ENCODE data around the gene TTC13.

The TTC13 gene

DNA sequence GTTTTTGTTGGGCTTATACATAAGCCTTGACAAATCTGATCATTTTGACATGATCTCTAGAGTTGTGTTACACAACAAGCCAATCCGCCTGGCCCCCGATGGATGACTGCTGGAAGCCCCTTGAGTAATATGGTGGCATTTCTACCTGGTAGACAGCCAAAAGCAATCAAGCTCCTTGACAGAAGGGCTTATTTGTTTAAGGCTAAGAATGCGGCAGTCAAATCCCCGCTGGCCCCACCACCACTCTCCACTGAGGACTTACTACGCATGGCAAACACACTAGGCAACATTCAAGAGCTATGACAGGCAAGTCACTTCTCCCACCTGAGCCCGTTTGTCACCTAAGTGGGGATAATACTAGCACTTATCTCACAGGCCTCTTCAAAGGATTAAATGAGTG, 77.0 kb downstream of the TTC13 start:
- DNase-seq: no peak

DNA sequence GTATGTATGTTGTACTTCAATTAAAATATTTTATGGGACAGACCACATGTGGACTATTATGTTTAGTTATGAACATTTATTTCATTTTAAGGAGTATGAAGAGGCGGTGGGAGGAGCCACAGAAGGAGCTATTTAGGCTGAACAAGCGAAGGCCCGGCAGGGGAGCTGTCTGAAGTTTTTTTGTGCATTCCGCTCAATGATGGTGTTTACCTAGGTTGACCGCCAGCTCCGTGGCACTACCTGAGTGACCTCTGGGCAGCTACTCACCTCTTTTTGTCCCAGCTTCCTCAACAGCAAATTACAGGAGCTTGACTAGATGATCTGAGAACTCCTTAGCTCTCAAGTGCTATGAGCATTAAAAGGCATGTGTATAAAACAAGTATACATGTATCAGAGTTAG, 77.7 kb downstream of the TTC13 start:
- DNase-seq: no peak

DNA sequence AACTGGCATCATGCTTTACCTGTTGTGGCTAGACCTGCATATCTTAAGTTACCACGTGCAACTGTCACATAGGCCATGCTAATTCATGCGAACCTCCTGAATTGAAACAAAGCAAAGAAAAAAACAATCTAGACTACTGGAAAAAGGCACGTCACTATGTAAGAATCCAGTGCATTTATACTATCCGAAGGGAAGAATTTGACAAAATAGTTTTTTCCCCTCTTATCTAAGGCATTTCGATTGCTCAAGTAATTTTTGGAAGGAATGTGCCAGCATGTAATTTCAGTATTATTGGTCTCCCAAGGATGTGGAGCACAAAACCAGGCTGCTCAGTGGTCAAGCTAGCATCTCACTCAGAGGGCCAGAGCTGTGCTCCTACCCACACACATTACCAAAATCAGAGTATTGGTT, 78.8 kb downstream of the TTC13 start:
- no peak for DNase-seq

DNA sequence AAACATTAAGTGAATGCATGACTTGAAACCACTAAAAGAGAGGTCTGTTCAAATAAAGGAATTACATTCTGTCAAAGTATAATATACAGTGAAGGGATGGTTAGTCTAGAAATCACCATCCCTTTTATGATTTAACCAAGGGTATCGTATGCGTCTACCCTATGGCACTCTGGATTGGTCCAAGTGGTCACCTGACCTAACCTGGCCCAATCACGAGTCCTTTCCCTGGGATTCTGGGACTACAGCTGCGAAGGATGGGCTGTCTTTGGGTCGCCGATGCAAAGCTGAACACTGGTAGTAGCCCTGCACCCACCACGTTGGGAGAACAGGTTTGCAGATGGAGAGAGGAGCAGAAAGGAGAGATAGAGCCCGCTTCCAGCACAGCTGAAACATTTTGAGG, 79.9 kb downstream of the TTC13 start:
- no peak for DNase-seq

DNA sequence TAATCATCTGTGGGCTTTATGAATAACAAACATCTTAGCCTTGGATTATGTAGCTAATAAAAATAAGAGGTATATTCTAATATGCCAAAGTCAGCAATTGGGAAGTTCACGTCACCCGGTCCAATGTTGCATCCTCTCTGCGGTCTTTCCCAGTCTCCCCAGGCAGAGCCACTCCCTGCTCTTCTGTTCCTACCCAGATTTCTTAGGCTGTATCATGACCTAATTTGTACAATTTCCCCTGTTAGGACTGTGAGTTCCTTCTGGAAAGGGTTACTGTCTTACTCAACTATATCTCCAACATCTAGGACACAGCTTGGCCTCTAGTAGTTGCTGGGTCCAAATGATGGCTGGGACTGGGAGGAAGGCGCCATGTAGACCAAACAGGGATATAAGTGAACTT, 80.5 kb downstream of the TTC13 start:
- no peak for DNase-seq

DNA sequence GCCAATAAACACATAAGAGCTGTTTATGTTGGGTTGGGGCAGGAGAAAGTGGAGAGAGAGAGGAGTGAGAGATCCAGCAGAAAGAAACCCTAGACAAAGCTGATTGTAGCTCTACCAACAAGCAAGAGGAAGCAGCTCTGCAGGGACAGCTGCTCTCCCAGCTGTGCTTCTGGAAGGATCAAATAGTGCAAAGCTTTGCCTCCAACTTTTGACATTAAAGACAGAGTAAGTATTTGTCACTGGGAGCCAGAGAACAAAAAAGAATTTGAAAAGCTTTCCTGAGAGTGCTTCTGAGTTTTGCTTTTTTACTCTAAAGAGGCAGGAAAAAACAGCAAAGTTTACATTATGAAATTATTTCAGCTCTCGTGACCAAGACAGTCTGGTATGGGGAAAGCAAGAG, 81.9 kb downstream of the TTC13 start:
- no peak for DNase-seq

DNA sequence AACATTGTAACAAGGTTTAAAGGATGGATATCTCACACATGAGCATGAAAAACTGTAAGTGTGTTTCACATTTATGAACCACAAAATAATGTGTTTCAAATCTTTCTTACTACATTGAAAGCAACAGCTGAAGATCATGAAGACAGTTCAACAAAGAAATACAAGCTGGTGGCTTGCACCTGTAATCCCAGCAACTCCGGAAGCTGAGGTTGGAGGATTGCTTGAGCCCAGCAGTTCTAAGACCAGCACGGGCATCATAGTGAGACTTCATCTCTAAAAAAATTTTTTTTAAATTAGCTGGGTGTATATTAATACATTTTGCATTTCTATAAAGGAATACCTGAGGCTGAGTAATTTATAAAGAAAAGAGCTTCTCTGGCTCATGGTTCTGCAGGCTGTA, 83.2 kb downstream of the TTC13 start:
- DNase-seq: no peak

DNA sequence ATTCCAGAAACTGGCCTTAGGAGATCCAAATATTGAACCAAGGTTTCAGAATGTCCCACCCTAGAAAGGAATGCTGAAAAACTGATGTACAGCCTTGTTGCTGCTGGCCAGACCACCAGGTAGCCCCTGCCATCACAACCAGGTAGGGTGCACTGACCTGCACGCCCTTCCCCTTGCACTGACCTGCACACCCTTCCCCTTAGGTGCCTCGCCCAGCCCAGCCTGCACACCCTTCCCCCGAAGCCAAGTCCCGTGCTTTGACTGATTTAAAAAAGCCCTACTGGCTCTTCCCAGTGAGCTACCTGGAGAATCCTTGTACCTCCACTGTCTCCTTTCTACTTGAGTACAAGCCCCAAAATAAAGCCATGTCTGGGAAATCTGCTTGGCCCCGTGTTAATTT, 84.0 kb downstream of the TTC13 start:
- DNase-seq: no peak

DNA sequence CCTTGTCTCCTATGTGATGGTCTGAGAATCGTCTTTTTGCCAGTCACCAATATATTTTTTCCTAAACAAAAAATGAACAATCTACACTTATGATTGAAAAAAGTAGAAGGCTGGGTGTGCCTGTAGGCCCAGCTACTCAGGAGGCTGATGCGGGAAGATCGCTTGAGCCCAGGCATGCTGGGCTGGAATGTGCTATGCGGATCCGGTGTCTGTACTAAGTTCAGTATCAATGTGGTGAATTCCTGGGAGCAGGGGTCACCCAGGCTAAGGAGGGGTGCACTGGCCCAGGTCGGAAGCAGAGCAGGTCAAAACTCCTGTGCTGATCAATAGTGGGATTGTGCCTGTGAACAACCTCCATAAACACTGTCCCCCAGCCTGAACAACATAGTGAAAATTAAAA, 84.6 kb downstream of the TTC13 start:
- no peak for DNase-seq

DNA sequence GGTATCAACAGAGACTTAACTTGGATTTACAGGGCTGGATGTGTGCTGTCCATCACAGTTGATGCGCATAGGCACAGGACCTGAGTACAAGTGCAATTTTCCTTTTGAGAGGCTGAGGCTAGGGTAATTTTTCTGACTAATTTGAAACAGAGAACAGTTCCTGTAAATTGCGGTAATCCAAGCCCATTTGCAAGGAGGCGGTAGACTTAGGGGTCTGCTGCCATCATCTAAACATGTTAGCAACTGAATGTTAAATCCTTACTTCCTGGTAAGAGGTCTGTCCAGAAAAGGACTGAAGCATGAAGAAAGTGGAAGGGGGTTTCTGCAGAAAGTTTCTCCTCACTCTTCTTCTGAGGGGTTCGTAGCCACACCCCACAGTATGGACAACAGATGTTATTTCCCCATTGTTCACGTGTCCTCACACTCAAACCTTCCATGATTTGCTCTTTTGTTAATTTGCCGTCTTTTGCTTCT, 86.6 kb downstream of the TTC13 start:
- DNase-seq: no peak

DNA sequence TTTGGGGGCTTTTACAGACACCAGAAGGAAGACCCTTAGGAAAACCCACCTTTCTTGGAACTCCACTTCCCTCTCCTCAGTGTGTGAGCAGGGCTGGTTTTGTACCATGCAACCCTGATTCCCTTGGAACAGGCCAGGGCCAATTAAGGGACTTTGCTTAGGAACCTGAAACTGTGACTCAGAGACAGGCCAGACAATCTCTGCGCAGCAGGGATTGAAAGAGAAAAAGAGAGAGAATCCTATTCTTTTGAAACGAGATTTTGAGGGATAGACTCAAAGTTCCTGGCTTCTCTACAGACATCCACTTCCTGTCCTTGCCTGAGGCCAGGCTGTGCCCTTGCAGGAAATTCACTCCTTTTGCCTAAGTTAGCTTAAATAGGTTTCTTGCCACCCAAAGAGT, 87.2 kb downstream of the TTC13 start:
- peak; percentile 26 for DNase-seq

DNA sequence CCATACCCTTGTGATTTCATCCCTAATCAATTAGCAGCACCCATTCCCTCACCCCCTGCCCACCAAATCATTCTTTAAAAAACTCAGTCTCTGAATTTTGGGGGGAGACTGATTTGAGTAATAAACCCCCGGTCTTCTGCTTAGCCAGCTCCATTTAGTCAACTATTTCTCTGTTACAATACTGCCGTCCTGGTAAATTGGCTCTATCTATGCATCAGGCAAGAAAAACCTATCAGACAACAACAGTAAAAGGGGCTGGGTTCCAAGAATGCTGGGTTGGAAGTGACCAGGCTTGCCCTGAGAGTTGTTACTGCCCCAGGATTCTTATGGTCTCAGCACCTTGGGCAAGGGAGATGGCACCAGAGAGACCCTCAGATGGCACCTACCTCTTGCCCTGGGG, 94.0 kb downstream of the TTC13 start:
- DNase-seq: no peak

DNA sequence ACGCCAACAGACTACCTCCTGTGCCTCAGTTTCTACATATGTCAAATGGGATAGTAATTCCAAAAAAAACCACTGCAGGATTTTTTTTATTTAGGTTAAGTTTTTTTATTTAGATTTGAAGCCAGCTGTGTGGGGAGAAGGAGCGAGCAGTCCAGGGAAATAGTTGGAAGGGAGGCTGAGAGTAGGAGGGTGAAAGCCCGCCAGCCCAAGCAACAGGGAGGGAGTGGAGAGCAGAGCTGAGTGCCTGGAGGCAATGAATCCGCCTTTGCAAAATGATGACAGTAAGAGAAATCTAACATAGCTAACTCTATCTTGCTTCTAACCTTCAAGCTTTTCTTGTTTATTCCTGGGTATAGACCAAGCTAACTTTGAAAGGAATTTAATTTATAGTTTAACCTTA, 94.7 kb downstream of the TTC13 start:
- DNase-seq: no peak

DNA sequence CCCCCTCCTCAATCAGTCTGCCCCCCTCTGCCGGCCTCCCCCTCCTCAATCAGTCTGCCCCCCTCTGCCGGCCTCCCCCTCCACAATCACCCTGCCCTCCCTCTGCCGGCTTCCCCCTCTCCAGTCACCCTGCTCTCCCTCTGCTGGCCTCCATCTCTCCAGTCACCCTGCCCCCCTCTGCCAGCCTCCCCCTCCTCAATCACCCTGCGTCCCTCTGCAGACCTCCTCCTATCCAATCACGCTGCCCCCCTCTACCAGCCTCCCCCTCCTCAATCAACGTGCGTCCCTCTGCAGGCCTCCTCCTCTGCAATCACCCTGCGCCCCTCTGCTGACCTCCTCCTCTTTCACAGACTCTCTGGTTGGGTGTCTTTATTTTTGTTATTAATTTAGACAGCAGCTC, 98.9 kb downstream of the TTC13 start:
- no peak for DNase-seq

DNA sequence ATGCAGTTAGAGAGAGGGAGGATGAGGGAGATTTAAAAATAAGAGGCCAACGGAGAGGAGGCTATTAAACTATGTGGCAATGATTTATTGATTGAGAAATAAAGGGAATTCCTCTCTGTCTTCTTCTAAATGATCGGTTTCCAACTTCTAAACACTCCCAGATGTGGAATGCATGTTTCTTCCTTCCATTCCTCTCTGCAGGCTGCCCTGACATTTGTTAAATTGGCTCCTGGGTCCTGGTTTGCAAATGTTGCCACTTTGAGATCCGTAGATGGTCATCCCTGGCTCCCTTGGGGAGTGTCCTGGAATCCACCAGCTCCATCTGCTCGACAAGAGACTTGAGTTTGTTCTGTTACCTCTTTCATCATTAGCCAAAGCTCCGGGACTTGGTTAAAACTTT, 100.1 kb downstream of the TTC13 start:
- DNase-seq: no peak

DNA sequence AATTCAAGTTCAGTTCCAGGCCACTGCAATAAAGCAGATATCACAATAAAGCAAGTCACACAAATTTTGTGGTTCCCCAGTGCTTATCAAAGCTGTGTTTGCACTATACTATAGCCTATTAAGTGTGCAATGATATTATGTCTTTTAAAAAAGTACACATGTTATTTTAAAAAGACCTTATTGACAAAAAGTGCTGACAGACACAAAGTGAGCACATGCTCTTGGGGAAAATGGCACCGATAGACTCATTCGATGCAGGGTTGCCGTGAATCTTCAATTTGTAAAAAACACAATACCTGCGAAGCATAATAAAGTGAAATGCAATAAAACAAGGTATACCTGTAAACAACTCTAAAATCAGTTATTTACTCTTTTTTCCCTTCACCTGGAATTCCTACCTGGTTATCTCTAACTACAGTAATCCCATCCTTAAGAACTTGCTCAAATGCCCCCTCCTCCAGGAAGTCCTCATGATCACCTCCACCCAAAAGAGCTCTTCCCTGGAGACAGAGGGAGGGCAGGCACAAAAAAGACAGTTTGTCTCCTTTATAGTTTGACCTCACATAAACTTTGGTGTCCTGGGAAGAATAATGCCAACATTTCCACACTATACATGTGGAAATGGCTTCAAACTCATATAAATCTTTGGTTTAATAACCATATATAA, 100.6 kb downstream of the TTC13 start:
- DNase-seq: no peak

DNA sequence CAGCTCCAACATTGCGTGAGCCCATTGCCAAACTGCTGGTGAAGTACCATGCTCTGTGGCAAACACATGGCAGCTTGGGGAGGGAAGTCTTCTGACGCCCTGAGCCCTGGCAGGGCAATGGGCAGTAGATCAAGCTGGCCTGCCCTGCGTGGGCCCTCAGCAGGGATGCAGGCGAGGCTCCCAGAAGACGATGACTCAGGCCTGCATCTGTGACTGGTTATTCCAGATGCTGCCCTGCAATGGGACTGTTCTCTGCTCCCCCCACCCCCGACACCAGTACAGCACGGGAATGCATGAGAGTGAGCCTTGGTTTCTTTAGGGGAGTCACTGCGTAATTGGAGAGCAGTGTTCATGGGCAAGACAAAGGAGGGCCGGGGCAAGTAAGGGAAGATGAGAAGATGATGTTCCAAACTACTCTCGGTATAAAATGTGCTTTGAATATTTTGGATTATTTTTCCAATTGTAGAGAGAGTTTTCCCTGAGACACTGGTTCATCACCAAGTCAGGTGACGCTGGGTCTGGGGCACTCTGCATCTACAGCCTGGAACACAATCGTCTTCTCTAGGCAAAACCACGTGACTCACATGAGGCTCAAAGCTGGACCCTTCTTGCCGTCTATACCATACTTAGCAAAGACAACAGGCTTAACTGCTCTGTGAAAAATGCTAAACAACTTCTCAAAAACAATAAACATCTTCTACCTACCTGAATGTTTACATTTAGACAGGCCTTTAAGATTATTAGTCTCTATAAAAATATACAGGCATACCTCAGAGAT, 101.3 kb downstream of the TTC13 start:
- DNase-seq: no peak

DNA sequence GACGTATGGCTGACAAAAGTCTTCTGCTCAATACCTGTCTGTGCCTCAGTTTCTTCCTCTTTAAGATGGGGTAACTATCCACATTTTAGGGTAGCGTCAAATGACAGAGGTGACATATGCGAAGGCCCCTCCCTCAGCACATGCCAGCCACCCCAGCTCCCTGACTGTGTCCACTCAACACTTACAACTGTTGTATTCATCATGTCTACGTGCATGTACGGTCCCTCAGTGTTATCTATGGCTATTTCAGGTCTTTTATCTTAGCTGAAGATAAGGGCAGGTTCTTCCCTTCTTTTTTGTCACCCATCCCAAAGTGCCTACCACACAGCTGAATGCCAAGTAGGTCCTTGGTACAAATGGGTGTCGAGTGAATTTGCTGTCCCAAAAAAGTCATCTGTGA, 102.0 kb downstream of the TTC13 start:
- no peak for DNase-seq

DNA sequence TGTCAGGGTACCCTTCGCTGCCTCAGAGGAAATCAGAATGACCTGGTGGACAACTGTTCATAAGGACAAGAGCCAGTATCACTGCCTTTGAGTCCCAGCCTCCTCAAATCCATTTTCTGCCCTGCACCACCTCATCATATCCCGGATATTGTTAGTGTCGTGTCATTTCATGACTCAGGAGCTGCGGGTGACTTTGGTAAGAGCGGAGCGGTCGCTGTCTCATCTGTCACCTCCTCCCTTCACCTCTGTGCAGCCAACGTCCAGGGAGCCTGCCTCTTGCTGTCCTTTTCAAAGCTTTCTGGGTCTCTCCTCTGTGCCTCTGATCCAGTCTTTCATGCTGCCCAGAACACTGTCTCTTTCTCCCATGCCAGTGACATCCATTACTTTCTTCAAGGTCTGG, 103.3 kb downstream of the TTC13 start:
- no peak for DNase-seq

DNA sequence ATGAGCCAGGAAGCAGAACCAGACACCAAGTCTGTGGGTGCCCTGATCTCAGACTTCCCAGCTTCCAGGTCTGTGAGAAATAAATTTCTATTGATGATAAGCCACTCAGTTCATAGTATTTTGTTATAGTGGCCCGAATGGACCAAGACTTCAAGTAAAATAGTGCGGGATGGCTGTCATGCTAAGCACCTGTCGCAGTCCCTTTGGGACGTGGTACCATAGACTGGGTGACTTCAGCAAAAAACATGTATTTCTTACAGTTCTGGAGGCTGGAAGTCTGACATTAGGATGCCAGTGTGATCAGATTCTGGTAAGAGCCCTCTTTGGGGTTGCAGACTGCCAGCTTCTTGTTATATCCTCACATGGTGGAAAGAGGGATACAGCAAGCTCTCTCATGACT, 107.7 kb downstream of the TTC13 start:
- DNase-seq: no peak

DNA sequence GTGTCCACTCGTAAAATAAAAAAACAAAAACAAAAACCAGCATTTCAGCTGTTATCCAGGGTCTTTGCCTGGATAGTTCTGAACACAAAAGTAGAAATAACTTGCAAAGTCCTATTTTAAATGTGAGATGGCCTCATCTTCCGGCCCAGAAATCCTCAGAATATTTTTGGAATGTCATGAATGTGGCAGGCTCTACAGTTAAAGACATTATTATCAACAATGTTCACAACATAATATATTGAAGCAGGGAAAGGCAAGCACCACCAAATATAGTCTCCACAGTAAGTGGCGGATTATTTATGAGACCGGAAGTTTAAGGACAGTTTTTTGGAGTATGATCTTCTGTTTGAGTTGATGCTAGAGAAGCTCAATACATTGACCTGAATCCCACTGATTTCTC, 109.2 kb downstream of the TTC13 start:
- DNase-seq: no peak

DNA sequence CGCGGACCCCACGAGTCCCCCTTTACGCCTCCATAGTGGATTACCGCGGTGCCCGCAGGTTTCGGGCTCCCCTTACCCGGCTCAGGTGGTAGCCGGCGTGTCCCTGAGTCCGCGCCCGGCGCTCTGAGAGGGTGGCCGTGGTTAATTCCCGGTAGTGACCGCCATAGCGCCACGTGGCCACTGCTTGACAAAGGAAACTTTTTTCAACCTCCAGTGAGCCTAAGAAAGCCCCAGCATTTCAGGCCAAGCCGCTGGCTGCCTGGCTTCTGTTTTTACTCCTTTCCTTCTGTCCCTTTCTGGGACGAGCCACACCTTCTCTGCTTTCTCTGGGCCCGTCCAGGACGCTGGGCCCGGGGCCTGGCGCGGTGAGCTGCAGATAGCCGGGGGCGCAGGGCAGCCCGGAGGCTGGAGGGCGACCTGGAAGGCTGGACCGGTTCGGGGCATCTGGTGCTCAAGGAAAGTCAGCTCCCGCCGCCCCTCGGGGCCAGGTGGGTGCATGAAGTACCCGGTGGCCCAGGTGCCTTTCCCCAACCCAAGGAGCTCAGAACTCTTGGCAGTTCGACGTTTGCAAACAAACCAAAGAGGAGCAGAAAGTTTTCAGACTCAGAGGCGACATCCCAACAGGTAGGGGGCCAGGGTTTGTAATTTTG, 109.8 kb downstream of the TTC13 start:
- DNase-seq: peak; percentile 86

DNA sequence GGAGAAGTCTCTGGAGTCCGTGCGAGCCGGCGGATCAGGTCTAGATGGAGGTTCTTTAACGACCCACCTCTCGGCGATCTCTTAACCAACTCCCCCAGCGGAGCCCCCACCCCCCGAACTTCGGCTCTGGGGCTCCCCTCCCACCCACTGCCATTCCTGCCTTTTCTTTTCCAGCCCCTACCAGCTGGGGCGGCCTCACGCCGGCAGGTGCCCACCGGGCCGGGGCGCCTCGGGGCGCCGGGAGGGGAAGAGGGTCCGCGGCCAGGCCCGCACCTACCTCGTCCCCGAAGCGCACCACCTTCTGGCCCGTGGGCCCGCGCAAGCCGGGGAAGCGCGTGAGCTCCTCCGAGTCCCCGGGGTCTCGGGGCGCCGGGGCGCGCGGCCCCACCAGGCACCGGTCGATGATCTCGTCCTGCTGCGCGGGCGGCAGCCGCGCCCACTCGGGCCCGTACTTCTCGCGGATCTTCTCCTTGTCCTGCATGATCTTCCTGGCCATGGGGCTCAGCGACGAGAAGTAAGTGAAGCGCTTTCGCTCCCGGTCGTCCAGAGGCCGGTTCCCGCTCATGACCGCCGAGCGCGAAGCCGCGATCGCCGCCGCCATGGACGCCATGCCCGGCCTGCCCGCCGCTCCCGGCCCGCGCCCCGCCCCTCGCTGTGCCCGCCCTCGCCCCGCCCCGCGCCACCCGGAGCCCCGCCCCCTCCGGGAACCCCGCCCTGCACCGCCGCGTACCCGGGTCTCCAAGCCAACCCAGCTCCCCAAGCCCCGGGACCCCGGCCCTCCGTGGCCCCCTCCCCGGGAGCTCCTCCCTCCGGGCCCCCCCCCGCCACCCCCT, 110.5 kb downstream of the TTC13 start, which contains the start of gene C1orf198:
C1orf198 (minus strand) TSS at position 619 of the 833 bp plus-strand sequence; CDS start at position 610, 9 bp downstream.
- peak; percentile 86 for DNase-seq
